GM21717 (cell line): ENCODE measurements around the gene CKB.

Experiments
- ATAC-seq: cut with Tn5 transposase; IDR thresholded peaks from one replicate; pipeline ENCODE4 v1.9.1; 2021; ENCODE audit warnings: mild to moderate bottlenecking, moderate library complexity; ENCODE audit not compliant: unreplicated experiment

Gene CKB

GRCh38 chr14:103550451-103551337 lies 28.1 kb upstream of the CKB start:
- no peak for ATAC-seq

GRCh38 chr14:103549361-103550311 lies 27.0 kb upstream of the CKB start:
- no peak for ATAC-seq

- ATAC-seq = no peak
Measured at GRCh38 chr14:103548463-103549351, 26.1 kb upstream of the CKB start.

GRCh38 chr14:103547941-103548462 lies 25.4 kb upstream of the CKB start:
- ATAC-seq = no peak

- no peak for ATAC-seq
Measured at GRCh38 chr14:103547455-103547940, 24.9 kb upstream of the CKB start.

GRCh38 chr14:103546652-103547454 lies 24.2 kb upstream of the CKB start:
- ATAC-seq = no peak

- no peak for ATAC-seq
Measured at GRCh38 chr14:103545915-103546651, 23.5 kb upstream of the CKB start.

GRCh38 chr14:103545219-103545914 lies 22.7 kb upstream of the CKB start:
- no peak for ATAC-seq

GRCh38 chr14:103544388-103545218 lies 22.0 kb upstream of the CKB start:
- no peak for ATAC-seq

GRCh38 chr14:103543721-103544387 lies 21.2 kb upstream of the CKB start:
- no peak for ATAC-seq

GRCh38 chr14:103543140-103543539 lies 20.5 kb upstream of the CKB start:
- ATAC-seq = no peak

GRCh38 chr14:103542605-103543088 lies 20.0 kb upstream of the CKB start:
- ATAC-seq = no peak

- no peak for ATAC-seq
Measured at GRCh38 chr14:103541709-103542604, 19.3 kb upstream of the CKB start.

- no peak for ATAC-seq
Measured at GRCh38 chr14:103540821-103541708, 18.4 kb upstream of the CKB start.
